HepG2 (cell line): ENCODE results near the gene SLC43A1. TPM values are rescaled to one million over a fixed set of nuclear protein-coding genes. Genes with fewer than 3 reads are reported as not detected.

Experiments
- ATAC-seq: fragments of 200-7000 bp; cut with Tn5 transposase; 3 replicates; pipeline ENCODE4 v1.9.1; 2020; ENCODE audit warnings: mild to moderate bottlenecking, moderate library complexity
- BruUV-seq: library from RNA; stranded (reverse); fragments of 400-500 nt; replicated peaks from 2 replicates; lab custom pipeline; 2021; lab: Mats Ljungman, UMichigan
- CTCF ChIA-PET: fragments of 300-600 bp; formaldehyde crosslinking; extraction: SDS; loops from one replicate; lab custom pipeline; 2021; ENCODE audit warnings: low total read pairs, inconsistent platforms, low intra/inter-chr PET ratio; lab: Yijun Ruan, JAX
- POLR2A ChIA-PET: fragments of 350-600 bp; sonication (Branson Sonifier 250); formaldehyde crosslinking; loops from one replicate; lab custom pipeline; 2020; ENCODE audit warnings: antibody characterized with exemption, inconsistent platforms; lab: Yijun Ruan, JAX
- DNase-seq: peaks from one replicate; pipeline ENCODE4 v3.0.0-alpha.2; 2015; ENCODE audit warnings: low spot score
- FAIRE-seq: peaks from 3 replicates; lab custom pipeline; 2011; peaks lifted over from hg19 to GRCh38; lab: Jason Lieb, UNC
- H2AFZ ChIP-seq: one replicate; pipeline ENCODE4 v1.6.1; 2011; ENCODE audit warnings: low read length, inconsistent platforms
- H3K27ac ChIP-seq: fragments of 300-600 bp; 3 replicates; pipeline ENCODE4 v1.8.0; 2011; ENCODE audit warnings: mixed run types, mild to moderate bottlenecking, mixed read lengths, low read length, inconsistent platforms; ENCODE audit not compliant: insufficient read depth; ENCODE audit errors: extremely low read length
- H3K27me3 ChIP-seq, 2 experiments: fragments of 200-600 bp in 1 of 2; 2 replicates in 1 of 2; 3 replicates in 1 of 2; pipeline versions ENCODE4 v1.6.0 to v1.8.0; 2011; ENCODE audit warnings: low read length in 2 of 2, mild to moderate bottlenecking in 2 of 2, moderate library complexity in 2 of 2, inconsistent platforms in 1 of 2; ENCODE audit not compliant: insufficient read depth in 2 of 2, control insufficient read depth in 1 of 2
- H3K36me3 ChIP-seq, 2 experiments: fragments of 200-600 bp in 1 of 2; replicated peaks in 1 of 2; 2 replicates in 1 of 2; 3 replicates in 1 of 2; pipeline versions ENCODE4 v1.5.1 to v1.8.0; 2011; ENCODE audit warnings: low read length in 2 of 2, inconsistent platforms in 1 of 2; ENCODE audit not compliant: insufficient read depth in 2 of 2, control insufficient read depth in 1 of 2
- H3K4me1 ChIP-seq: 2 replicates; pipeline ENCODE4 v1.5.1; 2012; ENCODE audit warnings: low read length, inconsistent platforms; ENCODE audit not compliant: insufficient read depth
- H3K4me2 ChIP-seq: 2 replicates; pipeline ENCODE4 v1.6.0; 2011; ENCODE audit warnings: low read depth, low read length, inconsistent platforms
- H3K4me3 ChIP-seq, 3 experiments: fragments of 200-600 bp in 1 of 3; sonication (generic), shearing (Covaris generic) in 1 of 3; replicated peaks in 1 of 3; 2 replicates each; pipeline ENCODE4 v1.5.1; 2011 to 2016; ENCODE audit warnings: low read length in 3 of 3, inconsistent platforms in 2 of 3, low read depth in 2 of 3, mild to moderate bottlenecking in 2 of 3, control low read depth in 1 of 3, mixed read lengths in 1 of 3; ENCODE audit not compliant: insufficient read depth in 1 of 3
- H3K79me2 ChIP-seq: one replicate; pipeline ENCODE4 v1.6.1; 2011; ENCODE audit warnings: low read length, inconsistent platforms; ENCODE audit not compliant: insufficient read depth
- H3K9ac ChIP-seq: 2 replicates; pipeline ENCODE4 v1.6.0; 2011; ENCODE audit warnings: mild to moderate bottlenecking, low read depth, low read length, inconsistent platforms; ENCODE audit not compliant: insufficient read depth
- H3K9me3 ChIP-seq: 2 replicates; pipeline ENCODE4 v1.5.1; 2012; ENCODE audit warnings: mild to moderate bottlenecking, low read length
- H4K20me1 ChIP-seq: 2 replicates; pipeline ENCODE4 v1.6.0; 2011; ENCODE audit warnings: inconsistent platforms, mild to moderate bottlenecking, low read length, moderate library complexity; ENCODE audit not compliant: insufficient read depth
- RBFOX2 ChIP-seq: fragments of 200-400 bp; formaldehyde crosslinking; IDR thresholded peaks from 2 replicates; pipeline ENCODE4 v1.6.1; 2017; ENCODE audit warnings: low read depth, mild to moderate bottlenecking, low read length
- TCF7L2 ChIP-seq: IDR thresholded peaks from 2 replicates; pipeline ENCODE4 v1.6.1; 2011; ENCODE audit warnings: mild to moderate bottlenecking, low read depth, low read length, moderate library complexity
- ZNF619 ChIP-seq: sonication (generic); formaldehyde crosslinking; IDR thresholded peaks from 2 replicates; pipeline ENCODE4 v1.4.0; 2020; ENCODE audit warnings: mild to moderate bottlenecking, missing genetic modification reagents
- ZNF75D ChIP-seq: sonication (generic); formaldehyde crosslinking; IDR thresholded peaks from 2 replicates; pipeline ENCODE4 v1.8.1; 2023; ENCODE audit warnings: missing genetic modification reagents, mild to moderate bottlenecking, borderline replicate concordance
- WGBS: methylation state at CpG from one replicate; pipeline ENCODE4 v1.1.6; 2017; ENCODE audit warnings: low lambda C conversion rate; 5-methylcytosine and 5-hydroxymethylcytosine counted together
- in situ Hi-C: cut with HindIII; loops from 2 replicates; pipeline ENCODE4 v1.10.0; 2017; ENCODE audit warnings: low pct_unique_long_range_greater_than_20kb; ENCODE audit not compliant: extremely low pct_ligation_motif_present
- intact Hi-C: fragments of 100-400 bp; cut with micrococcal nuclease; formaldehyde crosslinking; loops from one replicate; pipeline ENCODE4 v1.10.0; 2022; ENCODE audit not compliant: unreplicated experiment
- polyA plus RNA-seq, 8 experiments: library from polyadenylated mRNA; depleted of rRNA in 3 of 8; stranded (reverse) in 7 of 8; unstranded in 1 of 8; fragments of >200 nt; fragmentation: Illumina TruSeq in 4 of 8; extraction: Trizol in 4 of 8; gene quantifications; 2 replicates each; pipeline versions ENCODE4 v1.2.1 to v1.2.3, GENCODE V29; 2011 to 2016; ENCODE audit warnings: low read depth in 4 of 8, missing spikeins in 1 of 8, mixed read lengths in 1 of 8; ENCODE audit not compliant: insufficient read depth in 1 of 8
- total RNA-seq, 5 experiments: library from RNA; depleted of rRNA; stranded (reverse); fragments of >200 nt; fragmentation: Illumina TruSeq; extraction: Trizol; gene quantifications; 2 replicates each; pipeline ENCODE4 v1.2.3, GENCODE V29; 2016; ENCODE audit warnings: low read depth in 1 of 5

SLC43A1 gene
- total and polyA plus RNA-seq, 2 of the 13 experiments (the other 11 are each of a cell fraction or from before 2014, with no cell fraction given): 72.3 to 87.6 TPM

- TF ChIP-seq TCF7L2: no peak
- TF ChIP-seq, all 625 proteins: peak for 0
Measured at GRCh38 chr11:57513452-57513795, 2.1 kb downstream of the SLC43A1 start (continued).

GRCh38 chr11:57512646-57513451 is 2.7 kb downstream of the SLC43A1 start:
- ChIA-PET POLR2A (interaction anchor here (5.4 to 6.9 kb wide), 4 partner anchors 9 to 20 kb away, joined by 42 to 111 read pairs (median 98); no protein-coding TSS in a partner anchor), CTCF (no interaction called here)
- Histone ChIP-seq H3K9me3 (no peaks in the 10 kb centered on the region), H3K4me1 (peaks cover 69% of the 10 kb centered on the region), H2AFZ (no peak overlapping the region), H4K20me1 (no peaks in the 10 kb centered on the region; the same call in 1 of the 2 replicates), H3K79me2 (peaks cover 58% of the 10 kb centered on the region), H3K4me2 (peak overlapping the region; percentile 96), H3K36me3 (peaks cover 0 to 17% of the 10 kb centered on the region in 2 experiments; a peak in 1 of 5 replicates), H3K9ac (peak overlapping the region; percentile 85; the same call in 1 of the 2 replicates), H3K27me3 (no peaks in the 10 kb centered on the region), H3K4me3 (peak overlapping the region; percentile 76 to 95 (median 86)), H3K27ac (peak overlapping the region; percentile 82)
- TF ChIP-seq ZNF75D (CRISPR knock-in tag): no peak
- TF ChIP-seq ZNF619 (CRISPR knock-in tag): no peak
- TF ChIP-seq RBFOX2: peak; percentile 24; the same call in 1 of the 2 replicates
- intact Hi-C loops (no loop called here), in situ Hi-C loops (no loop called here)
- no TSS peak for BruUV-seq
- WGBS: 82% methylated on average over 11 of the region's 12 CpGs
- DNase-seq (no peak), FAIRE-seq (no peak), ATAC-seq (no peak)
